Measurements from ENCODE around the gene PLAC1.

PLAC1 gene

DNA sequence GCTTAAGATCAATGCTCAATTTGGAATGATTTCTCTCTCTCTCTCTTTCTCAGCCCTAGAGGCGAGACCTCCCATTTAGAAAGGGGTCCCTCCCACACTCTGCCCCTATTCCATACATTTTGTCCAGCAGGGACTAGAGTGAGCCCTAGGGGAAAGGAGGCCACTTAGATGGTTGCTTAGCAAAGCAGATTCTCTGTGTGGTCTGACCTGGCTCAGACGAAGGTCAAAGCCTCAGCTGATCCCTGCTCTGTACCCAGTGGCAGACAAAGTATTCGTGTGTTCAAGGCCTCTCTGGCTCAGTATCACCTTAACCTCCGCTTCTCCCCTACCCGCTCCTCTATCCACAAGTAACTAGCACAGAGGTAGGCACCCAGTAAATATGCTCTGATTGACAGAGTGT lies 120.0 kb downstream of the PLAC1 start:
- no peaks in the 10 kb centered on the region for H3K9me3 ChIP-seq (ENCODE audit: control insufficient read depth, insufficient read depth, low read length)
- no peaks in the 10 kb centered on the region for H3K79me2 ChIP-seq (ENCODE audit: control insufficient read depth, low read length)
- no peaks in the 10 kb centered on the region for H4K20me1 ChIP-seq (ENCODE audit: control insufficient read depth, insufficient read depth, low read depth, low read length)
- no peaks in the 10 kb centered on the region for H3K27me3 ChIP-seq (ENCODE audit: control insufficient read depth, low read length)
- H3K27ac ChIP-seq (ENCODE audit: low read depth, low read length), result no peak overlapping the region
- no peaks in the 10 kb centered on the region for H3K36me3 ChIP-seq (ENCODE audit: control insufficient read depth, low read length)
- H3K4me3 ChIP-seq (ENCODE audit: low read length), result no peak overlapping the region
- no peak overlapping the region for H3K4me2 ChIP-seq (ENCODE audit: low read length)
- peaks cover 6% of the 10 kb centered on the region for H3K4me1 ChIP-seq (ENCODE audit: control insufficient read depth, low read length)
- H3F3A ChIP-seq (ENCODE audit: control insufficient read depth, insufficient read depth), result no peaks in the 10 kb centered on the region
- H3K9me2 ChIP-seq (replicated peaks; ENCODE audit: control insufficient read depth, low read length), result no peaks in the 10 kb centered on the region
- TF ChIP-seq CTCF (IDR thresholded peaks at IDR 0.05; ENCODE audit: low read depth, low read length, poor library complexity, severe bottlenecking), result no peak
- no peak for TF ChIP-seq EZH2phosphoT487 (IDR thresholded peaks at IDR 0.05; ENCODE audit: borderline replicate concordance, low read length)

- Histone ChIP-seq H3K9me3 (ENCODE audit: control insufficient read depth, insufficient read depth, low read length) (no peaks in the 10 kb centered on the region), H3K4me1 (ENCODE audit: control insufficient read depth, low read length) (peaks cover 2% of the 10 kb centered on the region), H3F3A (ENCODE audit: control insufficient read depth, insufficient read depth) (no peaks in the 10 kb centered on the region), H3K4me2 (ENCODE audit: low read length) (no peak overlapping the region), H3K36me3 (ENCODE audit: control insufficient read depth, low read length) (no peaks in the 10 kb centered on the region), H4K20me1 (ENCODE audit: control insufficient read depth, insufficient read depth, low read depth, low read length) (no peaks in the 10 kb centered on the region), H3K4me3 (ENCODE audit: low read length) (no peak overlapping the region), H3K79me2 (ENCODE audit: control insufficient read depth, low read length) (no peaks in the 10 kb centered on the region), H3K27me3 (ENCODE audit: control insufficient read depth, low read length) (no peaks in the 10 kb centered on the region), H3K9me2 (replicated peaks; ENCODE audit: control insufficient read depth, low read length) (no peaks in the 10 kb centered on the region), H3K27ac (ENCODE audit: low read depth, low read length) (no peak overlapping the region)
- TF ChIP-seq EZH2phosphoT487 (IDR thresholded peaks at IDR 0.05; ENCODE audit: borderline replicate concordance, low read length), result no peak
- no peak for TF ChIP-seq CTCF (IDR thresholded peaks at IDR 0.05; ENCODE audit: low read depth, low read length, poor library complexity, severe bottlenecking)
Measured at GRCh38 chrX:134537179-134537955, 120.9 kb downstream of the PLAC1 start.

- Histone ChIP-seq H3K4me1 (ENCODE audit: control insufficient read depth, low read length) (no peaks in the 10 kb centered on the region), H3F3A (ENCODE audit: control insufficient read depth, insufficient read depth) (no peaks in the 10 kb centered on the region), H3K27me3 (ENCODE audit: control insufficient read depth, low read length) (no peaks in the 10 kb centered on the region), H3K9me3 (ENCODE audit: control insufficient read depth, insufficient read depth, low read length) (no peaks in the 10 kb centered on the region), H3K36me3 (ENCODE audit: control insufficient read depth, low read length) (no peaks in the 10 kb centered on the region), H3K79me2 (ENCODE audit: control insufficient read depth, low read length) (no peaks in the 10 kb centered on the region), H3K9me2 (replicated peaks; ENCODE audit: control insufficient read depth, low read length) (no peaks in the 10 kb centered on the region), H3K4me2 (ENCODE audit: low read length) (no peak overlapping the region), H4K20me1 (ENCODE audit: control insufficient read depth, insufficient read depth, low read depth, low read length) (no peaks in the 10 kb centered on the region), H3K27ac (ENCODE audit: low read depth, low read length) (no peak overlapping the region), H3K4me3 (ENCODE audit: low read length) (no peak overlapping the region)
- TF ChIP-seq CTCF (IDR thresholded peaks at IDR 0.05; ENCODE audit: low read depth, low read length, poor library complexity, severe bottlenecking) (no peak), EZH2phosphoT487 (IDR thresholded peaks at IDR 0.05; ENCODE audit: borderline replicate concordance, low read length) (no peak)
Measured at GRCh38 chrX:134533952-134534351, 124.3 kb downstream of the PLAC1 start.
